GM13977 (cell line): ENCODE results near the gene HELT.
A peak's percentile ranks its signal among the peaks of the same experiment; 100 is the strongest.

ENCODE experiments used
- DNase-seq: peaks from one replicate; pipeline ENCODE4 v3.0.0; 2012; ENCODE audit warnings: low spot score
- in situ Hi-C: fragments of 300-500 bp; cut with MboI; formaldehyde crosslinking; loops from one replicate; pipeline ENCODE4 v1.12.0; 2022; ENCODE audit warnings: low sequenced_read_pairs, low pct_unique_long_range_greater_than_20kb, mixed read lengths, inconsistent platforms; ENCODE audit not compliant: unreplicated experiment
- TF ChIP-seq, protein P1 (sequence below): IDR thresholded peaks from 2 replicates; pipeline ENCODE4 v1.5.1; 2012; ENCODE audit warnings: mild to moderate bottlenecking, control low read depth; ENCODE audit not compliant: insufficient read depth; ENCODE audit errors: extremely low read depth, missing control alignments

Gene HELT

DNA sequence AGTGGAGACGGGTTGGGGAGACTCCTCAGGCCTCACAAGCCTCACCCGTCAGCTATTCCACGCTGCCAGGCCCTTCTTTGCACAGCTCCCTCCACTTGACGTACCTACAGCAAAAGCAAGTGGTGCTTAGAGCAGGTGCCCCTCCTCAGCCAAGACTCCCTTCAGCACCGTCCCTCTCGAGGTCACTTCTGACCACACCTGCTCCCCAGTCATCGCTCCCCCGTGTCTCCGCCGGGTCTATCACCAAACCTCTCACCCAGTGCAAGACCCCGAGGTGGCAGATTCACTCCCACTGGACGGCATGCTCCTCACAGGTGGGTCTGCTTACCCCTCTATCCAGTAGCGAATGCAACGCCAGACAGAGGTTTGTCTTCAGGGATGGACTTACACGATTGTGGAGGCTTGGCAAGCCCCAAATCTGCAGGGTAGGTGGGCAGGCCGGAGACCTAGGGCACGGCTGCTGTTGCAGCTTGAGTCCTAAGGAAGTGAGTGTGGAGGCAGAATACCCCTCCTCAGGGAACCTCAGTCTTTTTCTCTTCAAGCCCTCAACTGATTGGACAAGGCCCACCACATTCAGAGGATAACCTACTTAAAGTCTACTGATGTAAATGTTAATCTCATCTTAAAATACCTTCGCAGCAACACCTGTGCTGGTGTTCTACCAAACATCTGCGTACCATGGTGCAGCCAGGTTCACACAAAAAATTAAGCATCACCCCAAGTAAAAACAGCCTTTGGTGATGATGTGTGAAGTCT, 14.5 kb upstream of the HELT start:
- DNase-seq = no peak
- in situ Hi-C loops = no loop called here
- TF ChIP-seq, protein P1, sequence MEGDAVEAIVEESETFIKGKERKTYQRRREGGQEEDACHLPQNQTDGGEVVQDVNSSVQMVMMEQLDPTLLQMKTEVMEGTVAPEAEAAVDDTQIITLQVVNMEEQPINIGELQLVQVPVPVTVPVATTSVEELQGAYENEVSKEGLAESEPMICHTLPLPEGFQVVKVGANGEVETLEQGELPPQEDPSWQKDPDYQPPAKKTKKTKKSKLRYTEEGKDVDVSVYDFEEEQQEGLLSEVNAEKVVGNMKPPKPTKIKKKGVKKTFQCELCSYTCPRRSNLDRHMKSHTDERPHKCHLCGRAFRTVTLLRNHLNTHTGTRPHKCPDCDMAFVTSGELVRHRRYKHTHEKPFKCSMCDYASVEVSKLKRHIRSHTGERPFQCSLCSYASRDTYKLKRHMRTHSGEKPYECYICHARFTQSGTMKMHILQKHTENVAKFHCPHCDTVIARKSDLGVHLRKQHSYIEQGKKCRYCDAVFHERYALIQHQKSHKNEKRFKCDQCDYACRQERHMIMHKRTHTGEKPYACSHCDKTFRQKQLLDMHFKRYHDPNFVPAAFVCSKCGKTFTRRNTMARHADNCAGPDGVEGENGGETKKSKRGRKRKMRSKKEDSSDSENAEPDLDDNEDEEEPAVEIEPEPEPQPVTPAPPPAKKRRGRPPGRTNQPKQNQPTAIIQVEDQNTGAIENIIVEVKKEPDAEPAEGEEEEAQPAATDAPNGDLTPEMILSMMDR = no peak

DNA sequence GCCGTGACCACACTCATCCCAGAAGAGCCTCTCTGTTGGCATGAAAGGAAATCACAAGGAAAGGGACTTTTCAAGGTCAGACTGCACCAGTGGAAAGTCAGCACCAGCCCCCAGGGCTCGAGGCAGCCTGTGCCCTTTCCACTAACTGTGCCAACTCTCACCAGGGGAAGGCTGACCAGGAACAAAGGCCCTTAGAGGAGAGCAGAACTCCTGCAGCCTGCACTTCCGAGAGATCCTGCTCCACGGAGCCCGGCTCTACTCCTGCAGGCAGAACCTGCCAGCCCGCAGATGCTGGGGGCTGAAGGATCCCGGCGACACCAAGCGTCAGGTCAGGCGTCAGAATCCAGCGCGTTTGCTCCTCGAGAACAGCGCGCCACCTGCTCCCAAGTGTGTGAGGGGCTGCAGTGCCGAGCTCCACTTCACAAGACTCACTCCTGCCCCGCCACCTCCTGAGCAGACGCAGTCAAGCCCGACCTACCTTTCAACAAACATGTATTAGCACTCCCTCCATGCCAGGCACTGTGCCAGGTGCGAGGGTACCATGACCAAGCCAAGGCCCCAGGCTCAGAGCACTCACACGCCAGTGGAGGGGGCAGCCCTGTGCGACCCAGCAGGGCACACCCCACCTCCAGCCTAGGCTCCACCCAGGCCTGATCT, 13.6 kb upstream of the HELT start:
- no peak for DNase-seq
- in situ Hi-C loops = loop anchor here (5.0 kb wide), 1 partner anchor 247 kb away; no protein-coding TSS in a partner anchor
- TF ChIP-seq, protein P1 = peak; percentile 11

DNA sequence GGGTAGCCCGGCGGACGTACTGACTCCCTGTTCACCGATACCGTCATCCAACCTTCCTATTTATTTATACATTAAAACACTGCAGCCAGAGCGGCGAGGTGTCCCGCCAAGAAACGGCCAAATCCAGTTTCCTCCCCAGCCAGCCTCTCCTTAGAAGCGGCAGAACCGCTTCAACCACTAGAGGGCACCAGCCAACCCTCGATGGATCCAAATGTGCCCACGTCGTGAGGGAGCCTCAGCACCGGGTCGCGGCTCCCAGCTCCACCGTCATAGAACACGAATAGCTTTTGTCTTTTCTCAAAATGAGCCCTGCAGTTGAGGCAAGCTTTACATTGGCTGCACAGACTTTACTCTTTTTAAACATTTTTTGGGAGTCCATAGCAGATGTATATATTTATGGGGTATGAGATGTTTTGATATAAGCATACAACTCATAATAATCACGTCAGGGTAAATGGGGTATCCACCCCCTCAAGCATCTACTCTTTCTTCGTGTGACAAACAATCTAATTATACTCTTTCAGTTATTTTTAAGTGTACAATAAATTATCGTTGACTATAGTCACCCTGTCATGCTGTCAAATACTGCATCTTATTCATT, 13.0 kb upstream of the HELT start:
- TF ChIP-seq, protein P1 = peak; percentile 90
- peak; percentile 83 for DNase-seq
- in situ Hi-C loops = loop anchor here (5.0 kb wide), 1 partner anchor 248 kb away; no protein-coding TSS in a partner anchor

DNA sequence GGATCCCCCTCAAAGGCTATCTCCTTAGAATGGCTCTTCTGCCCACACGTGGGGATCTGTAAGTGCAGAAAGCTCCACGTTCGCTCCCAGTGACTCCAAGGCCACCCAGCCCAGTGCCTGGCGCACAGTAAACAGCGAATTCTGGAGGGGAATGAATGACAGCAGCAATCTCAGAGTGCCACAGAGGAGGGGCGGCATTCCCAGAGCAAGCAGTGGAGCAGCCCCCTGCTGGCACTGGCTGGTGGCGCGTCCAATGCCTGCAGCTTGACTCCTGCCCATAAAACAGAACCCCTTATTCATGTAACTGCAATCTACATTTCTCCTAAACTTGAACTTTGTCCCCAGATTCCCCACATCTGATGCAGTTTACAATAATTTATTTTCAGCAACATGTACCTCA, 6.9 kb upstream of the HELT start:
- TF ChIP-seq, protein P1 = peak; percentile 41
- in situ Hi-C loops = no loop called here
- no peak for DNase-seq

DNA sequence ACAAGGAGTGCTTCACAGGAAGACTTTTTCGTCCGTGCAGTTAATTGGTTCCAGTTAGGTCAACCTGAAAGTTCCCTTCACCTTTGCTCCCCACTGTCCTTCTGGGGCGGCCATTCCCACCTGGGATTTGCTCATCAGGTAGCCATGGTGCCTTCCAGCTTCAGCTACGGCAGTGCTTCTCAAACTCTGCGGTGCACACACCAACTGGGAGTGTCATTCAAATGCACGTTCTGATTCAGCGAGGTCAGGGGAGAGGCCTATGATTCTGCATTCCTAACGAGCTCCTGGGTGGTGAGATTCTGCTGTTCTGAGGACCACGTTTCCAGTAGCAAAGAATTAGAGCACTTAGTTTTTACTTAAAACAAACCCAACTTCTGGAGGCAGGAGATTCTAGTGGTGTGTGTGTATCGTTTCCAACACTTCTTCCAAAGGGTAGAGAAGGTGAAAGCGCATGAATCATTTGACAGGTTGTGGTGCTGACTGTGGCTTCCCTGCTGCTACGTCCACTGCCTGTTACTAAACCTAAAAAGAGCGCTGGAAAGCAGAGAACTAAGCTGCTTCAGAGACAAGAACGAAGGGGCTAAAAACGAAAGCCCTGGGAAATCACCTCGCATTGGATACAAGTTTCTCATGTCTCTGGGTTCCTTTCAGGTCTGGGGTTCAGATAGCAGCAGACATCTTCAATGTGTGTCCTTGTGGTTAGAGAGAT, 4.7 kb upstream of the HELT start:
- in situ Hi-C loops = no loop called here
- no peak for DNase-seq
- TF ChIP-seq, protein P1 = no peak

DNA sequence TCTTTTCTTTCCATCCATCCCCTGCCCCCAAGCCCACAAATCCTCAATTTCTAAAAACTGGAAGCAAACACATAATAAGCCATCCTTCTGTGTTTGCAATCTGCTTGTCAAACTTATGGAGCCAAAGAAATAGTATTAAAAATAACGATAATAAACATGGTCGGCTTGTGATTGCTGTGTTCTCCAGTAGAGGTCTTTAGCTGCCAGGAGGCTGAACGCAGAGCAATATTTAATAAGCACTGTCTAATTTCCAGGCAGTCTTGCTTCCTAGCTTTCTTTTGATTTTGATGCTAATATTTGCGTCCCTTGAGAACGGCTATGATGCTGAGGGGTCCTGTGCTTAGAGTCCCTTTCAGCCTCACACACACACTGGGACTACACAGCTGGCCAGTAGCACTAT, 3.2 kb upstream of the HELT start:
- TF ChIP-seq, protein P1 = no peak
- DNase-seq = no peak

More for the DNA sequence above, 3.2 kb upstream of the HELT start:
- in situ Hi-C loops = no loop called here
